Bronchial epithelial cell (primary cell): ENCODE results near the gene NLRP6. TPM values are rescaled to one million over a fixed set of nuclear protein-coding genes. Genes with fewer than 3 reads are reported as not detected.
A peak's percentile ranks its signal among the peaks of the same experiment; 100 is the strongest.

ENCODE experiments used
- DNase-seq: peaks from one replicate; pipeline ENCODE4 v3.0.0-alpha.2; 2010; ENCODE audit warnings: low read depth
- FAIRE-seq: peaks from 2 replicates; lab custom pipeline; 2011; peaks lifted over from hg19 to GRCh38; lab: Jason Lieb, UNC
- H3K27me3 ChIP-seq: 2 replicates; pipeline ENCODE4 v1.5.1; 2011; ENCODE audit warnings: low read length; ENCODE audit not compliant: control insufficient read depth, insufficient read depth
- H3K36me3 ChIP-seq: 2 replicates; pipeline ENCODE4 v1.5.1; 2011; ENCODE audit warnings: low read length; ENCODE audit not compliant: control insufficient read depth, insufficient read depth
- H3K4me3 ChIP-seq: 2 replicates; pipeline ENCODE4 v1.5.1; 2011; ENCODE audit warnings: mild to moderate bottlenecking, low read depth, low read length, control low read depth
- total RNA-seq: library from RNA; depleted of rRNA; stranded (reverse); fragments of >200 nt; gene quantifications from 2 replicates; pipeline ENCODE4 v1.2.1, GENCODE V29; 2014
- TF ChIP-seq, protein P1 (sequence below): IDR thresholded peaks from 2 replicates; pipeline ENCODE4 v1.5.1; 2011; ENCODE audit warnings: mild to moderate bottlenecking, moderate library complexity, low read length, control low read depth, inconsistent platforms; ENCODE audit not compliant: insufficient read depth, severe bottlenecking

The NLRP6 gene
- total RNA-seq, 1 donor from 2014 or later: not detected

DNA sequence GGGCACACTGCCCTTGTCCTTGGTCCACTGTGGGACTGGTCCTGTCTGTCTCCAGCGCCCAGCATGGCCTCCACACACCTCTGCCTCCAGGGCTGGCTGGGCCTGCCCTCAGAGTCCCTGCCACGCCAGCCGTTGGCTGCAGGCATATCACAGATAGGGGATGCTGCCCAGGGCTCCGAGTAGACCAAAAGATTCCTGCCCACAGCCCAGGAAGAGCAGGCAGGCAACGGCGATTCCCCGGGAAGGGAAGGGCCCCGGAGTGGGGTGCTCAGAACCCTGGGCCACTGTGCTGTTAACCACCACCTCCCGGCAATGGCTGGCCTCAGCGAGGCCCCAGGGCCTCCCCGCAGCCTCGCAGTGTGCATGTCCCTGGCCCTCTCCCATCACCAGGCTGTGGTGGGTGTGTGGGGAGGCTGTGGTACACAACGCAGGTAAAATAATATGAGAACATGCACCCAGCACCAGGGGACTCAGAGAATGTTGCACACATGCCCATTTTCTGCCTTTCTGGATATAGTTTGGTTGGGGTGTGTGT, 18.9 kb downstream of the NLRP6 start:
- Histone ChIP-seq H3K27me3 (peaks cover 12% of the 10 kb centered on the region), H3K36me3 (no peaks in the 10 kb centered on the region), H3K4me3 (no peak overlapping the region)
- FAIRE-seq (no peak), DNase-seq (no peak)
- TF ChIP-seq, protein P1, sequence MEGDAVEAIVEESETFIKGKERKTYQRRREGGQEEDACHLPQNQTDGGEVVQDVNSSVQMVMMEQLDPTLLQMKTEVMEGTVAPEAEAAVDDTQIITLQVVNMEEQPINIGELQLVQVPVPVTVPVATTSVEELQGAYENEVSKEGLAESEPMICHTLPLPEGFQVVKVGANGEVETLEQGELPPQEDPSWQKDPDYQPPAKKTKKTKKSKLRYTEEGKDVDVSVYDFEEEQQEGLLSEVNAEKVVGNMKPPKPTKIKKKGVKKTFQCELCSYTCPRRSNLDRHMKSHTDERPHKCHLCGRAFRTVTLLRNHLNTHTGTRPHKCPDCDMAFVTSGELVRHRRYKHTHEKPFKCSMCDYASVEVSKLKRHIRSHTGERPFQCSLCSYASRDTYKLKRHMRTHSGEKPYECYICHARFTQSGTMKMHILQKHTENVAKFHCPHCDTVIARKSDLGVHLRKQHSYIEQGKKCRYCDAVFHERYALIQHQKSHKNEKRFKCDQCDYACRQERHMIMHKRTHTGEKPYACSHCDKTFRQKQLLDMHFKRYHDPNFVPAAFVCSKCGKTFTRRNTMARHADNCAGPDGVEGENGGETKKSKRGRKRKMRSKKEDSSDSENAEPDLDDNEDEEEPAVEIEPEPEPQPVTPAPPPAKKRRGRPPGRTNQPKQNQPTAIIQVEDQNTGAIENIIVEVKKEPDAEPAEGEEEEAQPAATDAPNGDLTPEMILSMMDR: no peak

DNA sequence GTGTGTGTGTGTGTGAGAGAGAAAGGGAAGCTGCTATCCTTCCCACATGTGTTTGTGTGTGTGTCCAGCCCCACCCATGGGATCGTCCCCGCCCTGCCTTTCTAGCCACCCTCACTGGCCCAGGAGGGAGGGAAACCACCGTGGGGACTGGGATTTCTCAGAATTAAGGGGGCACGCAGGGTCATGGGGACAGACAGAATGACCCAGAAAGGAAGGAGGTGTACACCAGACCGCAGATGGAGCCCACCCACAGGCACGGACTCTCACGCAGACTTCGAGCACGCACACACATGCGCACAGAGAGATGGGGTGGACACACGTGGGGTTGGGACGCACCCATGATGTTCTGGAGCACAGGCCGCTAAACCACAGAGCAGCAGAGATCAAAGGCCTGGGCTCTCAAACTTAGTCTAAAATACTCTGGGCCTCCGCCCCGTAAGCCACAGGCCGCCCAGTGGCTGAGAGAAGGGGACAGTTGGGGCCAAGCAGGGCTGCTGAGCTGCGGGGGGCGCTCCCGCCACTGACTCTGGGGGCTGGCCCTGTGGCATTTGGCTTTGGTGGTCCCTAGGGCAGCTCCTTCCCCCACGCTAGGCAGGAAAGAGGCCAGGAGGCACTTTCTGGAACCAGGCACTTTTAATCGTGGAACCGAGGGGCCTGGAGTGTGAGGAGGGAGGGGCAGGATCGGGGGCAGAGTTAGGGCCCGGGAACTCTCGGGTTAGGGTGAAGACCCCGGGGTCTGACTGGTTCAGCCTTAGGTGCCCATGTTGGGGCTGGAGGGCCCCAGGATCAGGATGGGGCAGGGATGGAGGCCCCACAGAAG, 19.6 kb downstream of the NLRP6 start:
- FAIRE-seq (no peak), DNase-seq (no peak)
- Histone ChIP-seq H3K4me3 (no peak overlapping the region), H3K36me3 (no peaks in the 10 kb centered on the region), H3K27me3 (peaks cover 12% of the 10 kb centered on the region)
- TF ChIP-seq, protein P1: no peak

DNA sequence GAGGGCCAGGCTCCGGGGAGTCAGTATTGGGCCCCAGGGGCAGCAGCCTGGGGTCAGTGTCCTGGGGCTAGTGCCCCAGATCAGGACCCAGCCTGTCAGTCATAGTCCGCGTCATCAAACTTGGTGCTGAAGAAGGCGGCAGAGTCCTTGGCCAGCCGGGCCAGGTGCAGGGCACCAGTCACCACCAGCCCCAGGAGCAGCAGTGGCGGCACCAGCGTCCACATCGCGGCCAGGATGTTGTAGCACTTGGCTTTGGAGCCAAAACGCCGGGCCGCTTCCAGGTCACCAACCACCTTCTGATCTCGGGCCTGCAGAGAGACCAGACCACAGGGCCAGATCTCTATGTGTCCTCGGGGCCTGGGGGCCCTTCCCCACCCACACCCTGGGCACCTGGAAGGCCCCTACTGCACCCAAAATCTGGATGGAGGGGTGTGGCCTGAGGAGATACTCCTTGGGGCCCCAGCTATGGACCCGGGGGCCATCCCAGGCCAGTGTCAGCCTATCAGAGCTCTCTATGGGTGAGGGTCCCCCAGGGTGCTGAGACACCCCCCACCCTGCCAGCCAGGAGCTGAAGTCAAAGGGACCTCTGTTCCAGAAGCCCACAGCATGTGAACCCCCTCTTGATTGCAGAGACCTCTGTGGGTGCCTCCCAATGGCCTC, 20.3 kb downstream of the NLRP6 start:
- TF ChIP-seq, protein P1: no peak
- peaks cover 12% of the 10 kb centered on the region for H3K27me3 ChIP-seq
- DNase-seq: no peak
- H3K4me3 ChIP-seq: no peak overlapping the region
- H3K36me3 ChIP-seq: no peaks in the 10 kb centered on the region
- no peak for FAIRE-seq

DNA sequence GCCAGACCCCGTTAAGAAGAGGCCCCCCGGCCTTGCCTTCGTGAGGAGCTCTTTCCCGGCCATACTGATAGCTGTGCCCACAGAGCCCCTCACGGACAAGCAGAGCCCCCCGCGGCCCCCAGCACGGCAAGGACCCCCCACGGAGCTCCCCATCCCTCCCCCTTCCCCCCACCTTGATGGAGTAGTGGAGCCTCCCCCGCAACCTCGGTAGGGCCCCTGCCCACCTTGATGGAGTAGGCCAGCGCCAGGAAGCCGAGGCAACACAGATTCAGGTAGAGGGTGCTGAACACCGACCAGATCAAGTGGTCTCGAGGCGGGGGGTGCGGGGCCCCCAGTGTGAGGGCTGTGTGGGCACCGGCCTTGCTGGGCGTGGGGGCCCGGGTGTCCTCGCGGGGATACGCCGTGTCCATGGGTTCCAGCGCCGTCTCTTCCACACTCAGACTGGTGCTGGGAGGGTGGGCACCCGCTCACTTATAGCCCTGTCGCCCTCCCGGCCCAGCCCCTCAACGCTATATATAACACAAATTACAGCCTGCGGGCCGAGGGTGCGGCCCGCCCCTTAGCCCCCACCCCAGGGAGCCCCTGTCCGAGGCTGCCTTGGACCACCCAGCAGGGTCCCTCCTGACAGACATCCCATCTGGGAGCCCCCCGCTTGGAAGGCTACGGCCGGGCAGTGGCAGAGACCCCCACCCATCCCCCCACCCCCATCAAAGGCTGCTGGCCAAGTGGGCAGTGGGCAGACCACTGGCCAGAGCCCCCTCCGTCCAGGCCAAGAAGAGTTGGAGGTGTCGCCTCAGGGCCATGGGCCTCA, 21.1 kb downstream of the NLRP6 start, which contains the start of gene IFITM5:
TSS of gene IFITM5 (minus strand) at position 446 of the 811 bp plus-strand sequence. CDS start at position 410, 36 bp downstream.
- FAIRE-seq (no peak), DNase-seq (no peak)
- Histone ChIP-seq H3K4me3 (no peak within 1 kb of the TSS), H3K27me3 (peaks cover 12% of the 10 kb centered on the region), H3K36me3 (no peaks in the 10 kb centered on the region)
- TF ChIP-seq, protein P1: no peak

DNA sequence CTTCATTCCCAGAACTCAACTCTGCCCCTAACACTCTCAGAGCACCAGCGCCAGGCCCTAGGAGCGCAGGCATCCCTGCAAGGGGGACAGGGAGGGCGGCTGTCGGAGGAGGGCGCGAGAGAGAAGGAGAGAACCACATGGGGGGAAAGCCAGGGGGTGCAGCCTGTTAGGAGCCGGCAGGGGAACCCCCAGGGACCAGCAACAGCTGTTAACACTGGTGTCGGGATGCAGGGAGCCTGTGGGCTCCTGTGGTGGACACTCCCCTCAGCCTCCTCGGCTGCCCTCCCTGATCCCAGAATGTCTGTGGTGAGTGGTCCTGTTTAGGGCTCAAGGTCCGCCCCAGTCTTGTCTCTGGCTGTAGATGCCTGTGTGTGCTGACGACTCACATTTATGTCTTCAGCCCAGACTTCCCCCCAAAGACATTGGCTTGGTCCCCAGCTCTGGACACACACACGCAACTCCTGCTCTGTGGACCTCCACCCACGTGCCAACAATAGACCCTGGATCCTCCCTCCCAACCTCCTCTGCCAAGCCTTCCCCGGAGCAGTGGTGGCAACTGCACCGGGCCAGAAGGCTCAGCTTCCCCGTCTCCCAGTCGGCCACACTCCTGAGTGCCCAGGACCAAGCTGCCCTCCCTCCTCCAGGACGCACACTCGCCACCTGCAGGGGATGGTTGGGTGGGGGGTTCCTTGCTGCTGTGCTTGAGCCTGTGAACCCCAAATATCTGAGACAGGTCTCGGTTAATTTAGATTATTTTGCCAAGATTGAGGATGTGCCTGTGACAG, 21.9 kb downstream of the NLRP6 start:
- Histone ChIP-seq H3K4me3 (no peak overlapping the region), H3K36me3 (no peaks in the 10 kb centered on the region), H3K27me3 (peaks cover 12% of the 10 kb centered on the region)
- DNase-seq (no peak), FAIRE-seq (no peak)
- TF ChIP-seq, protein P1: peak; percentile 4
